Spleen (tissue), 7 donors: ENCODE results near the gene GJA5.

Source experiments
- POLR2A ChIP-seq, 3 donors: fragments of 450-650 bp; IDR thresholded peaks; one replicate each; pipeline ENCODE4 v1.5.1; 2017; ENCODE audit warnings: antibody characterized with exemption in 3 of 3, mild to moderate bottlenecking in 1 of 3
- POLR2AphosphoS5 ChIP-seq, 3 donors: sonication (generic); formaldehyde crosslinking; IDR thresholded peaks; one replicate each; pipeline ENCODE4 v1.5.1; 2017; ENCODE audit warnings: antibody characterized with exemption in 3 of 3
- TF ChIP-seq, protein P1 (sequence below), 11 experiments: fragments of 200-600 bp in 7 of 11; fragments of 450-650 bp in 4 of 11; sonication (generic) in 4 of 11; IDR thresholded peaks in 8 of 11; conservative IDR thresholded peaks in 3 of 11; 1 replicate in 7 of 11; 2 replicates in 4 of 11; pipeline versions ENCODE4 v1.4.0 to v1.8.0; 2016 to 2021; ENCODE audit warnings: antibody characterized with exemption in 11 of 11, inconsistent platforms in 4 of 11, mild to moderate bottlenecking in 1 of 11
- donor health status: DM: no; HTN: no; CAD: no; lungs with moderate emphysema.
- donor health status: DM: no; HTN: no; CAD: no.
- donor health status: DM: no; HTN: no; CAD: no.

DNA sequence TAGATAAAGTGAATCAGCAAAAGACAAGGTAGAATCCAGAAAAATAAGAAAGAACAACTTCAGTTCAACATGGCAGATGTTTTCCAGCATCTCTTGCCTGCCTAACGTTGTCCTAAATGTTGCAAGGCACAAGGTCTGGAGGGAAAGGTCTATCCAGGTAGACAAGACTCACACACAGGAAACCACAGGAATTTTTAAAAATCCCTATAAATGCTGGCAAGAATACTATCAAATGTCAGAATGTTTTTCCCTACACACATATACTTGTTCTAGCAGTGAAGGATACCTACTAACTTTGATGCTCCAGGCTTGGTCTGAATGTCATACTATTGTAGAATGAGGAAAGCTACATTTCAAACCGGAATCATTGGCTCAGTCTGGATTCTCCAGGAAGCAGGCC, 10.6 kb downstream of the GJA5 start:
- TF ChIP-seq, protein P1, sequence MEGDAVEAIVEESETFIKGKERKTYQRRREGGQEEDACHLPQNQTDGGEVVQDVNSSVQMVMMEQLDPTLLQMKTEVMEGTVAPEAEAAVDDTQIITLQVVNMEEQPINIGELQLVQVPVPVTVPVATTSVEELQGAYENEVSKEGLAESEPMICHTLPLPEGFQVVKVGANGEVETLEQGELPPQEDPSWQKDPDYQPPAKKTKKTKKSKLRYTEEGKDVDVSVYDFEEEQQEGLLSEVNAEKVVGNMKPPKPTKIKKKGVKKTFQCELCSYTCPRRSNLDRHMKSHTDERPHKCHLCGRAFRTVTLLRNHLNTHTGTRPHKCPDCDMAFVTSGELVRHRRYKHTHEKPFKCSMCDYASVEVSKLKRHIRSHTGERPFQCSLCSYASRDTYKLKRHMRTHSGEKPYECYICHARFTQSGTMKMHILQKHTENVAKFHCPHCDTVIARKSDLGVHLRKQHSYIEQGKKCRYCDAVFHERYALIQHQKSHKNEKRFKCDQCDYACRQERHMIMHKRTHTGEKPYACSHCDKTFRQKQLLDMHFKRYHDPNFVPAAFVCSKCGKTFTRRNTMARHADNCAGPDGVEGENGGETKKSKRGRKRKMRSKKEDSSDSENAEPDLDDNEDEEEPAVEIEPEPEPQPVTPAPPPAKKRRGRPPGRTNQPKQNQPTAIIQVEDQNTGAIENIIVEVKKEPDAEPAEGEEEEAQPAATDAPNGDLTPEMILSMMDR (IDR thresholded peaks at IDR 0.05 in 8 of 11, conservative IDR thresholded peaks at IDR 0.05 in 3 of 11): no peak
- TF ChIP-seq POLR2A (IDR thresholded peaks at IDR 0.05) (no peak), POLR2AphosphoS5 (IDR thresholded peaks at IDR 0.05) (no peak)
